A673 (cell line): ENCODE results near the gene MGST2.

Experiments
- CTCF ChIP-seq: fragments of 300-800, 200-600 bp; sonication (generic); conservative IDR thresholded peaks from 2 replicates; pipeline ENCODE4 v1.5.1; 2017; ENCODE audit warnings: low read depth, mild to moderate bottlenecking, antibody characterized with exemption, low read length, moderate library complexity, mixed read lengths
- EZH2 ChIP-seq: fragments of 200-600 bp; sonication (generic); IDR thresholded peaks from 2 replicates; pipeline ENCODE4 v1.6.1; 2017; ENCODE audit warnings: borderline replicate concordance, low read depth, mild to moderate bottlenecking, mixed read lengths, antibody characterized with exemption, low read length; ENCODE audit not compliant: poor library complexity, severe bottlenecking

- TF ChIP-seq CTCF (no peak), EZH2 (no peak)
Measured at GRCh38 chr4:139709660-139710059, 44.0 kb downstream of the MGST2 start.
